Mesendoderm (in vitro differentiated cells): Measurements from ENCODE around the gene NRXN3.
A peak's percentile ranks its signal among the peaks of the same experiment; 100 is the strongest.

Experiments used
- DNase-seq: peaks from one replicate; pipeline ENCODE4 v3.0.0; 2013
- H2AK5ac ChIP-seq: 2 replicates; pipeline ENCODE4 v1.6.1; 2013; ENCODE audit warnings: low read length, inconsistent platforms
- H2BK120ac ChIP-seq: 2 replicates; pipeline ENCODE4 v1.6.1; 2013; ENCODE audit warnings: low read depth, mild to moderate bottlenecking, low read length, moderate library complexity, mixed read lengths
- H2BK15ac ChIP-seq: replicated peaks from 2 replicates; pipeline ENCODE4 v1.6.1; 2013; ENCODE audit warnings: low read depth, mild to moderate bottlenecking, moderate library complexity
- H2BK5ac ChIP-seq: 2 replicates; pipeline ENCODE4 v1.6.1; 2013; ENCODE audit warnings: low read length, inconsistent platforms
- H3K18ac ChIP-seq: 2 replicates; pipeline ENCODE4 v1.6.1; 2013; ENCODE audit warnings: mild to moderate bottlenecking, low read length, mixed read lengths
- H3K23ac ChIP-seq: one replicate; pipeline ENCODE4 v1.6.1; 2013; ENCODE audit warnings: low read length
- H3K27ac ChIP-seq: 2 replicates; pipeline ENCODE4 v1.5.1; 2013; ENCODE audit warnings: low read depth, mild to moderate bottlenecking, inconsistent platforms, low read length, moderate library complexity
- H3K27me3 ChIP-seq: 2 replicates; pipeline ENCODE4 v1.6.1; 2013; ENCODE audit warnings: low read length, control low read depth, mild to moderate bottlenecking, inconsistent platforms; ENCODE audit not compliant: insufficient read depth, poor library complexity
- H3K36me3 ChIP-seq: 2 replicates; pipeline ENCODE4 v1.6.1; 2013; ENCODE audit warnings: low read length, inconsistent platforms; ENCODE audit not compliant: control insufficient read depth, insufficient read depth
- H3K4ac ChIP-seq: one replicate; pipeline ENCODE4 v1.6.1; 2013; ENCODE audit warnings: low read depth, mild to moderate bottlenecking, low read length, moderate library complexity
- H3K4me1 ChIP-seq: 2 replicates; pipeline ENCODE4 v1.6.1; 2013; ENCODE audit warnings: low read depth, low read length, inconsistent platforms; ENCODE audit not compliant: control insufficient read depth
- H3K4me2 ChIP-seq: 2 replicates; pipeline ENCODE4 v1.6.1; 2013; ENCODE audit warnings: low read length
- H3K4me3 ChIP-seq: 2 replicates; pipeline ENCODE4 v1.5.1; 2013; ENCODE audit warnings: mild to moderate bottlenecking, low read length
- H3K56ac ChIP-seq: one replicate; pipeline ENCODE4 v1.6.1; 2013; ENCODE audit warnings: low read length
- H3K79me1 ChIP-seq: 2 replicates; pipeline ENCODE4 v1.6.1; 2013; ENCODE audit warnings: low read length, inconsistent platforms
- H3K79me2 ChIP-seq: 2 replicates; pipeline ENCODE4 v1.6.1; 2013; ENCODE audit warnings: mild to moderate bottlenecking, low read length; ENCODE audit not compliant: control insufficient read depth, insufficient read depth
- H3K9ac ChIP-seq: 2 replicates; pipeline ENCODE4 v1.6.1; 2013; ENCODE audit warnings: low read length, inconsistent platforms
- H4K5ac ChIP-seq: one replicate; pipeline ENCODE4 v1.6.1; 2013; ENCODE audit warnings: low read length
- H4K8ac ChIP-seq: one replicate; pipeline ENCODE4 v1.6.1; 2013; ENCODE audit warnings: low read depth, mild to moderate bottlenecking, control low read depth, low read length, moderate library complexity
- WGBS: extraction: QIAGEN DNeasy Blood & Tissue Kit; methylation state at CpG from one replicate; pipeline ENCODE4 v1.1.7; 2013; ENCODE audit warnings: low lambda C conversion rate, missing lambda C conversion rate; ENCODE audit not compliant: insufficient coverage; ENCODE audit errors: extremely low coverage; 5-methylcytosine and 5-hydroxymethylcytosine counted together

The NRXN3 gene

DNA sequence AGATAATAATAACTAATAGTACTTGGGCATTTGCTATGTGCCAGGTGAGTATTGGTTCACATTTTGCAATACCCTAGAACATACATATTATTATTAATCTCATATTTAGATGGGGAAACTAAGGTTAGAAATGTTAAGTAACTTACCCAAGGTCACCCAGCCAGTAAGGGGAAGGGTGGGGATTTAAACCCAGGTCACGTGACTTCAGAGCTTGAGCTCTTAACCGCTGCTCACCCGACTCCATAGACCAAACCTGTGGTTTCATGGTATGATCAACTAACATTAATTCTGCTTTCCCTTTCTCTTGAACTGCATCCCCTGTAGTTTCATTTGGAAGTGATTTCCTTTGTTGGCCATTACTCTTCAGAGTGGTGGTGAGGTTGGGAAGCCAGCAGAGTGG, 242.3 kb downstream of the NRXN3 start:
- no peak overlapping the region for H2BK120ac ChIP-seq
- no peak overlapping the region for H4K5ac ChIP-seq
- DNase-seq = no peak
- H3K4me3 ChIP-seq = no peak overlapping the region
- no peak overlapping the region for H3K27ac ChIP-seq
- H3K9ac ChIP-seq = no peak overlapping the region
- no peak overlapping the region for H4K8ac ChIP-seq
- H3K79me2 ChIP-seq = no peaks in the 10 kb centered on the region
- H3K56ac ChIP-seq = no peak overlapping the region
- no peak overlapping the region for H2AK5ac ChIP-seq
- H2BK5ac ChIP-seq = no peak overlapping the region
- H3K79me1 ChIP-seq = no peaks in the 10 kb centered on the region
- H3K27me3 ChIP-seq = no peaks in the 10 kb centered on the region
- no peak overlapping the region for H2BK15ac ChIP-seq
- H3K23ac ChIP-seq = no peak overlapping the region
- no peaks in the 10 kb centered on the region for H3K4me1 ChIP-seq
- WGBS = no CpG with 5 or more reads among the region's 3 CpGs
- no peak overlapping the region for H3K18ac ChIP-seq
- no peak overlapping the region for H3K4ac ChIP-seq
- no peaks in the 10 kb centered on the region for H3K36me3 ChIP-seq
- H3K4me2 ChIP-seq = no peak overlapping the region

- Histone ChIP-seq H3K4me1 (no peaks in the 10 kb centered on the region), H3K36me3 (no peaks in the 10 kb centered on the region), H3K4ac (no peak overlapping the region), H3K4me3 (no peak overlapping the region), H2BK120ac (no peak overlapping the region), H3K23ac (no peak overlapping the region), H2BK15ac (no peak overlapping the region), H2AK5ac (no peak overlapping the region), H3K79me2 (no peaks in the 10 kb centered on the region), H4K8ac (no peak overlapping the region), H3K4me2 (no peak overlapping the region), H3K79me1 (no peaks in the 10 kb centered on the region), H3K27ac (no peak overlapping the region), H3K56ac (no peak overlapping the region), H3K27me3 (no peaks in the 10 kb centered on the region), H2BK5ac (no peak overlapping the region), H3K18ac (no peak overlapping the region), H3K9ac (no peak overlapping the region), H4K5ac (no peak overlapping the region)
- no CpG with 5 or more reads among the region's 3 CpGs for WGBS
- DNase-seq = no peak
These were observed 244.0 kb downstream of the NRXN3 start for GRCh38 chr14:78414172-78414571.

- H3K9ac ChIP-seq = no peak overlapping the region
- no peak overlapping the region for H3K23ac ChIP-seq
- no peak overlapping the region for H2BK15ac ChIP-seq
- no peak overlapping the region for H2BK5ac ChIP-seq
- WGBS = no CpG with 5 or more reads among the region's 3 CpGs
- no peaks in the 10 kb centered on the region for H3K79me1 ChIP-seq
- no peak overlapping the region for H2BK120ac ChIP-seq
- H3K36me3 ChIP-seq = no peaks in the 10 kb centered on the region
- H3K4me3 ChIP-seq = no peak overlapping the region
- H3K4me1 ChIP-seq = no peaks in the 10 kb centered on the region
- no peak overlapping the region for H2AK5ac ChIP-seq
- H3K79me2 ChIP-seq = no peaks in the 10 kb centered on the region
- no peak overlapping the region for H4K5ac ChIP-seq
- H3K27me3 ChIP-seq = no peaks in the 10 kb centered on the region
- no peak overlapping the region for H3K56ac ChIP-seq
- H3K4me2 ChIP-seq = no peak overlapping the region
- H3K4ac ChIP-seq = no peak overlapping the region
- H3K27ac ChIP-seq = no peak overlapping the region
- H4K8ac ChIP-seq = no peak overlapping the region
- no peak overlapping the region for H3K18ac ChIP-seq
- no peak for DNase-seq
These were observed 247.4 kb downstream of the NRXN3 start for GRCh38 chr14:78417532-78417931.

GRCh38 chr14:78424311-78424710, 254.1 kb downstream of the NRXN3 start:
- H3K4me2 ChIP-seq = no peak overlapping the region
- no CpG with 5 or more reads among the region's 1 CpG for WGBS

DNA sequence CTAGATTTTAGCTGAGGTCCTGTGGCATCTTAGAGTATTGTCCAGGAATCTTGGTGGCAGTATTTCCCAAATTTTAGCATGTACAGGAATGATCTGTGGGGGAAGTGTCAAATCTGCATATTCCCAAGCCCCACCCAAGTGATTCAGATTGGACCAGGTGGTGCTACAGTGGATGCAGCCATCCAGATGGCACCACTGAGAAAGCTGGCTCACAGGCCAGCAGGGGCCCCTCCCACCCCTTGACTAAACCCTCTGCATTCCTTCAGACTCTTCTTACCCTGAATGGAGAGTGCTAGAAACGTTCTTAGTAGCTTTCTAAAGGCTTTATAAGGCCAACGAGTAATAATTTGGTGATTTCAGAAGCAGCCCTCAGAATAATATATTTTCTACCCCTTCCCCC, 255.2 kb downstream of the NRXN3 start:
- no peak overlapping the region for H2AK5ac ChIP-seq
- H3K36me3 ChIP-seq = no peaks in the 10 kb centered on the region
- DNase-seq = peak; percentile 3
- H3K23ac ChIP-seq = no peak overlapping the region
- H3K27ac ChIP-seq = no peak overlapping the region
- no peaks in the 10 kb centered on the region for H3K79me2 ChIP-seq
- H3K4ac ChIP-seq = no peak overlapping the region
- no peak overlapping the region for H4K8ac ChIP-seq
- no peak overlapping the region for H2BK120ac ChIP-seq
- H3K4me2 ChIP-seq = no peak overlapping the region
- no CpG with 5 or more reads among the region's 2 CpGs for WGBS
- no peak overlapping the region for H2BK5ac ChIP-seq
- H3K9ac ChIP-seq = no peak overlapping the region
- no peaks in the 10 kb centered on the region for H3K79me1 ChIP-seq
- no peaks in the 10 kb centered on the region for H3K27me3 ChIP-seq
- no peaks in the 10 kb centered on the region for H3K4me1 ChIP-seq
- no peak overlapping the region for H3K56ac ChIP-seq
- no peak overlapping the region for H3K4me3 ChIP-seq
- no peak overlapping the region for H4K5ac ChIP-seq
- no peak overlapping the region for H3K18ac ChIP-seq
- H2BK15ac ChIP-seq = no peak overlapping the region

More at GRCh38 chr14:78424311-78424710, 254.1 kb downstream of the NRXN3 start:
- no peak overlapping the region for H3K27ac ChIP-seq
- H3K4me3 ChIP-seq = no peak overlapping the region
- H3K23ac ChIP-seq = no peak overlapping the region
- H3K56ac ChIP-seq = no peak overlapping the region
- no peaks in the 10 kb centered on the region for H3K4me1 ChIP-seq
- no peak overlapping the region for H2BK5ac ChIP-seq
- no peak overlapping the region for H4K5ac ChIP-seq
- H3K4ac ChIP-seq = no peak overlapping the region
- H3K79me1 ChIP-seq = no peaks in the 10 kb centered on the region
- no peaks in the 10 kb centered on the region for H3K36me3 ChIP-seq
- H3K18ac ChIP-seq = no peak overlapping the region
- no peak overlapping the region for H2BK120ac ChIP-seq
- DNase-seq = no peak
- H3K9ac ChIP-seq = no peak overlapping the region
- H3K79me2 ChIP-seq = no peaks in the 10 kb centered on the region
- no peak overlapping the region for H4K8ac ChIP-seq
- no peak overlapping the region for H2BK15ac ChIP-seq
- H3K27me3 ChIP-seq = no peaks in the 10 kb centered on the region
- no peak overlapping the region for H2AK5ac ChIP-seq

DNA sequence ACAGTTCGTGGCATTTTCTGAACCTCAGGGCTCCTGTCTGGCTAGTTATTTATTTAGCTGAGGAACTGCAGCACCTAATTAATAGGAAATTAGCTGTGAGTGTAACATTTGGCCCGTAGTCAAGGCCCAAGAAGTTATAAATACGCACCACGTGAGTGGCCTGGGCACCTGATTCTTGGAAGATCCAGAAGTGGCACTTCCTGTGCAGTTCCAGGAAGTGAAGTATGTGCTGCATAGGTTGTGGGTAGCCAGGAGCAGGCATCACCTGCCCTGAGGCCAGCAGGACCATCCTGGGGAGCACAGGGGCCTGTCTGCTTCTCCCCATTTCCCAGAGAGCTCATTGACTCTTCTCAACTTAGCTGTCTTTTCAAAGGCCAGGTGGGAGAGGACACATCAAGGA, 255.6 kb downstream of the NRXN3 start:
- H3K9ac ChIP-seq = no peak overlapping the region
- no peak overlapping the region for H2BK15ac ChIP-seq
- no peak for DNase-seq
- H3K36me3 ChIP-seq = no peaks in the 10 kb centered on the region
- no peak overlapping the region for H3K56ac ChIP-seq
- no peak overlapping the region for H3K4ac ChIP-seq
- H3K27me3 ChIP-seq = no peaks in the 10 kb centered on the region
- H3K27ac ChIP-seq = no peak overlapping the region
- no peak overlapping the region for H3K18ac ChIP-seq
- no peak overlapping the region for H3K4me3 ChIP-seq
- no peak overlapping the region for H2BK5ac ChIP-seq
- H3K4me1 ChIP-seq = no peaks in the 10 kb centered on the region
- H3K79me1 ChIP-seq = no peaks in the 10 kb centered on the region
- no peaks in the 10 kb centered on the region for H3K79me2 ChIP-seq
- no peak overlapping the region for H3K4me2 ChIP-seq
- no peak overlapping the region for H3K23ac ChIP-seq
- no peak overlapping the region for H4K5ac ChIP-seq
- no peak overlapping the region for H2BK120ac ChIP-seq
- no peak overlapping the region for H4K8ac ChIP-seq
- no peak overlapping the region for H2AK5ac ChIP-seq
- WGBS = no CpG with 5 or more reads among the region's 4 CpGs
